Midbrain (tissue), 1 donor: ENCODE results near the gene SLC12A3.
"Not testable (repeated sequence)": the region's sequence is repeated elsewhere in the genome, so short reads cannot be mapped to it uniquely, and the experiment has no call there.

Source experiments
- DNase-seq: peaks from one replicate; lab custom pipeline; 2025; lab: John Stamatoyannopoulos, UW

SLC12A3 gene

DNA sequence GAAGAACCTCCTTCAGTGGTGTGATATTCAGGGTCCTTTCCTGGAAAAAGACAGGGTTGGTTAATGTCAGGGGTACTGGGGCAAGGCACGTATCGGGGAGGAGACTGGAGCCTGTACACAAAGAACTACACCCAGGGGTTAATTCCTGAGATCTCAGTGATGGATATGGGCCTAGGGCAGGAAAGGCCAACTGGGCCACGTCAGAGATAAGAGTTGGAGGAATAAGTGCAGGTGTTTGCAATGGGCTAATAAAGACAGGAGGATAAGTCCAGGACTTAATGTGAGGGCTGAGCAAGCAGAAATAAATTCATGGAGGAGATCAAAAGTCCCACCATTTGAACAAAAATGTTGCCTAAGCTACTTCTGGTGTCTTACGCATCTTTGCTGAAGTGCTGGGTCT is 56.6 kb downstream of the SLC12A3 start:
- DNase-seq, result no peak

GRCh38 chr16:56923481-56924091 is 58.6 kb downstream of the SLC12A3 start:
- no peak for DNase-seq

- no peak for DNase-seq
Observed at GRCh38 chr16:56927471-56927870, 62.5 kb downstream of the SLC12A3 start.

GRCh38 chr16:56929639-56930038 is 64.6 kb downstream of the SLC12A3 start:
- no peak for DNase-seq

- DNase-seq, result no peak
Observed at GRCh38 chr16:56930486-56931270, 65.7 kb downstream of the SLC12A3 start.

- DNase-seq, result no peak
Observed at GRCh38 chr16:56931271-56931891, 66.4 kb downstream of the SLC12A3 start.

- DNase-seq, result peak; percentile 99
Observed at GRCh38 chr16:56931892-56932720, 67.1 kb downstream of the SLC12A3 start, which contains the start of gene HERPUD1. Gene HERPUD1, plus strand, starts transcription at chr16:56932142. Its CDS starts 103 bp downstream, at chr16:56932245.

GRCh38 chr16:56932721-56933619 is 68.0 kb downstream of the SLC12A3 start:
- DNase-seq, result peak; percentile 76

DNA sequence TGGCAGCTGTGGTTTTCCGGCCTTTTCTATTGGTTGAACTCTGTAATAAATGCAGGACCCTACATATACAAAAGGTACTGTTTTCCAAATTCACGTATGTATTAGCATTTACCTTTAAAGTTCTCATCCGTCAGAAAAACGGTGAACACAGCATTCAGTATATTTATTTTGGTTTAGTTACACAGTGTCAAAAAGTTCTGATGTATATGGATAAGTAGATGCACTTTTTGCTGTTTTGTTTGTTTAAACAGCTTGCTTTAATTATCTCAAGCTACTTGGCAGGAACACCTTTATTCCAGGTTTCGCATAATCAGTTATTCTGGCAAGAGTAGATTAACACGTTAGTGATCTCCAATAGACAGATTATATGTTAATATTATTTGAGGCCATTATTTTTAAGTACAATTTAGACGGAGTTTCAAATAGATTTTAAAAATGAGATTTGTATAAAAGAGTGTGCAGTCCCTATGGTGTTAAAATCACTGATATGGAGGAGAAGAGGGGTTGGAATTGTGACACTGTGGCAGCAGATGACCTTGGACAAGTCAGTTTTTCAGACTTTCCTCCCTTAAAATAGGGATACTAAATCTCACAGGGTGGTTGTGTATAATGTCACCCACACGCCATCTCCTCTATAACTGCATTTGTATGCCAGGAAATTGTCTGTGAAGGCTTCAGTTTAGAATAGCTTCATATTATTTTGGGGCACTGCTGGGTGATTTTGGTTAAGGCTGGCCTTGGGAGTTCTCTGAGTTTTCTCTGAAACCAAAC is 69.0 kb downstream of the SLC12A3 start:
- no peak for DNase-seq

GRCh38 chr16:56934599-56935145 is 69.7 kb downstream of the SLC12A3 start:
- not testable (repeated sequence) for DNase-seq

DNA sequence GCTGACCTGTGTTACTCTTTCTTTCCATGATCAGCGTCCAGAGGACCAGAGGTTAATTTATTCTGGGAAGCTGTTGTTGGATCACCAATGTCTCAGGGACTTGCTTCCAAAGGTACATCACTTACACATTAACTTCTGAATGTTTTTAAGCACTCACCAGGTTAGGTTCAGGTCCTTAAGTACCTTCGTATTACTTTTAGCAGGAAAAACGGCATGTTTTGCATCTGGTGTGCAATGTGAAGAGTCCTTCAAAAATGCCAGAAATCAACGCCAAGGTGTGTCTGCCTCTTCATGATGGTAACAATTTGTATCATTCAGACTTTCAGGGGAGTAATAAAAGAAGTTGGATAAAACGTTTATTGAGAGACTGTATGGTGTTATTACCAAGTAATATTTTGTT is 70.2 kb downstream of the SLC12A3 start:
- no peak for DNase-seq

GRCh38 chr16:56936491-56936890 is 71.5 kb downstream of the SLC12A3 start:
- DNase-seq, result no peak

GRCh38 chr16:56936950-56937349 is 71.9 kb downstream of the SLC12A3 start:
- peak; percentile 24 for DNase-seq

GRCh38 chr16:56938664-56939513 is 73.9 kb downstream of the SLC12A3 start:
- no peak for DNase-seq

- DNase-seq, result no peak
Observed at GRCh38 chr16:56939801-56940200, 74.8 kb downstream of the SLC12A3 start.

GRCh38 chr16:56941092-56941491 is 76.1 kb downstream of the SLC12A3 start:
- DNase-seq, result no peak

DNA sequence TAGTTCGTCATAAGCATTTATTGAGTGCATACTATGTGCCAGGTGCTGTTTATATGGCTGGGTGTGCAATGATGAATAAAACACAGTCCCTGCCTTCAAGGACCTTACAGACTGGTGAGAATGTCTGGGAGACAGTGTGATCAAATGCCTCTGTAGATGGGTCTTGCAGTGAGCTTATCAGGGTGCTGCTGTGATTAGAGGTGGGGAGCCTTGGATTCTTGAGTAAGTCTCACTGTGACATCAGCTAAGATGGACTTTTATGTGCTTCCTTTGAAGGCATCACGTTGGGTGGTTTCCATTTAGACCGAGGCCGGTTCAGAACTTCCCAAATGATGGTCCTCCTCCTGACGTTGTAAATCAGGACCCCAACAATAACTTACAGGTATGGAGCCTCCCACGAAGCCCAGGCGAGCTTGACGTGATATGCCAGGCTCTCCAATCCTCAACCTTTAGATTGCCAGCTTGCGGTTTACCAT is 76.9 kb downstream of the SLC12A3 start:
- DNase-seq, result no peak

- DNase-seq, result no peak
Observed at GRCh38 chr16:56943761-56944375, 78.9 kb downstream of the SLC12A3 start.
